Activated CD4-positive, alpha-beta T cell treated with anti-CD3 and anti-CD28 coated beads, Interleukin-2, amount 50 U/mL, for 16 hours (primary cell): ENCODE measurements around the gene CNR2.
"Not testable (repeated sequence)": the region's sequence is repeated elsewhere in the genome, so short reads cannot be mapped to it uniquely, and the experiment has no call there.

Experiments used
- DNase-seq: peaks from one replicate; pipeline ENCODE4 v3.0.0-alpha.2; 2020

The CNR2 gene

DNA sequence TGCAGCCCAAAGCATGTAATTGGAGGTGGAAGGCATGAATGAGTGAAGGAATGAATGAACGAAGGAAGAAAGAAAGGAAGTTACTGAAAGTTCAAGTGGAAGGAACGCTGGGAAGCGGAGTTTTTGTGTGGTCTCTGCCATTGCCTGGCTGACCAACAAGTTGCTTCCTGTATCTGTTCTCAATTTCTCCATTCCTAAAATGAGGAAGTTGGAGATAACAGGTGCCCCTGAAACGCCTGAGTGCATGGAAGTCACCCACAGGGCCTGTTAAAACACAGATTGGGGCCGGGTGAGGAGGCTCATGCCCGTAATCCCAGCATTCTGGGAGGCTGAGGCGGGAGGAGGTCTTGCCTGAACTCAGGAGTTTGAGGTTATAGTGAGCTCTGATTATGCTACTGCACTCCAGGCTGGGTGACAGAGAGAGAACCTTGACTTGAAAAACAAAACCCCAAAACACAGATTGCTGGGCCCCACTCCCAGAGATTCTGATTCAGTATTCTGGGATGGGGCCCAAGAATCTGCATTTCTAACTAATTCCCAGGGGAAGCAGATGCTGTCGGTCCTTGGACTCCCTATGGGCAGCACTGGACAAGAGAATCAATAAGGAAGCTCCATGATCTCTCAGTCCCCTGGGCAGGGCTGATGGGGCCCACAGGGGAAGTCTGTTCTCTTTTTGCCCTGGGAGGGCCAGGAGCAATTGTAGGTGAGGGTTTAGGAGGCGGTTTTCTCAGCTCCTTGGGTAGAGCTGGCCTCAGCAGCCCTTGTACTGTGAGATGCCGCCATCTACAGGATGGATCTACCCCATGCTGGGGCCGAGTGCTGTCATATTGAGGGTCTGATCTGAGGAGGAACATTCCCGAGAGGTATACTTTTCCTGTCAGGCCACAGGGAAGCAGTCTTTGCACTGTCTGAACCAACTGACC, 3.3 kb upstream of the CNR2 start:
- peak; percentile 67 for DNase-seq

DNA sequence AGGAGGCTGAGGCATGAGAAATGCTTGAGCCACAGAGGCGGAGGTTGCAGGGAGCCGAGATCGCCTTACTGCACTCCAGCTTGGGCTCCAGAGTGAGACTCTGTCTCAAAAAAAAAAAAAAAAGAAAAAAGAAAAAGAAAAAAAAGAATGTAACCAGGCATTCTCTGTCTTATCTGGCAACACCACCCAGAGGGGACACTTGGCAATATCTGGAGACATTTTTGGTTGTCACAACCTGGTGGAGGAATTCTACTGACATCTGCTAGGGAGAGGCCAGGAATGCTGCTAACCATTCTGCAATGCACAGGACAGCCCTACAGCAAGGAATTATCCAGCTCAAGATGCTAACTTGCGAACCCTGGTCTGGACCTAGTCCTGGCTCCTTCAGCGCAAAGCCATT, 2.3 kb upstream of the CNR2 start:
- DNase-seq, result no peak

DNA sequence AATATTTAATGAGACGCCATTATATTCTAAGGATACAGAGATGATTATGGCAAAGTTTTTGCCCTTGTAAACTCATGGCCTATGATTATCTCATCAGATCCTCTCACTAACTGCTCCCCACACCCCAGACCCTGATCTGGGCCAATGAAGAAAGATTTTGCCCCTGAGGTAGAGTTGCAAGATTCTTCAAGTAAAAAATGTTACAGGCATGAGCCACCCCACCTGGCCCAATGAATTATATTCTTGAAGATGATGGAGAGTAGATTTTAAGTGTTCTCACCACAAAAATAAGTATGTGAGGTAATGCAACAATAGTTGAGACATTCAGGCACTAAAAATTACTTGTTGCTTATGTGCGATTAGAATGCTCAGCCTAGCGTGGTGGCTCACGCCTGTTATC, 1.8 kb upstream of the CNR2 start:
- no peak for DNase-seq

DNA sequence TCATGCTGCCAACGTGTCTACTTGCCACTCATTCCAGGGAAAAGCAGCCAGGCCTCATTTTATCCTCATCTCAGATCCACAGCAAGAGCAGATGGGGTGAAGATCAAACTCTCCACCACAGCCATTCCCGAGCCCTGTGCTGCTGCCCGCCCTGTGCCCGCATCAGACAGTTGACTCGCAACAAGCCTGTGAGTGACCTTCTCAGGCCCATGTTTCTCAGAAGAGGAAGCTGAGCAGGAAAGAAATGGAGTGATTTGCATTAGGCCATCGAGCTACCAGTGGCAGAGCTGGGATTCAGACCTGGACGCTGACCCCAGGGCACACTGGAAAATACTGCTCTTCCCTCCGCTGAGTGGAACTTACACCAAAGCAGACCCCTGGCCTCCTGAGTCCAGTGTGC, 1.2 kb downstream of the CNR2 start:
- DNase-seq, result no peak

DNA sequence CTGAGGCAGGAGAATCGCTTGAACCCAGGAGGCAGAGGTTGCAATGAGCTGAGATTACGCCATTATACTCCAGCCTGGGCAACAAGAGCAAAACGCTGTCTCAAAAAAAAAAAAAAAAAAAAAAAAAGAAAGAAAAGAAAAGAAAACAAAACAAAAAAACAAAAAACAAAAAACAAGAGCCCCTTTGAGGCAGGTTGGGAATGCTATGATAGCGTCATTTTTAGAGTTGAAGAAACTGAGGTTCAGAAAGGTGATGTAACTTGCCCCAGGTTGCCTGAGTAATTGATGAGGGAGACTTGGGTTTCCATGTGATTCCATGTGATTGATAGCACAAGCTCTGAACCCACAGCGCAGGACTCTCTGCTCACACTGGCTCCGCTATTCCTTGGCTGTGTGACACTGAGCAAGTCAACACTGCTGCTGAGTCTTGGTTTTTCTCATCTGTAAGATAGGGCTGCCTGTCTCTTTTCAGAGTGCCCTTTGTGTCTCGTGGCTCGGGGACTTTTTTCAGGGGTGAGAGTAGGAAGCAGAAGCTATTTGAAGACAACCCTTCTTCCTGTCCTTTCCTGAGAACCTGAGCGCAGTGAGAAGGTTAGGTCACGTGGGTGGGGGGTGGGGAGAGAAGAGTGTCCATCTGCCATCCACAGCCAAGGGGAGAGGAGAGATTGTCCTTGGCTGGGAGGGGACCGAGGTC, 2.5 kb downstream of the CNR2 start:
- DNase-seq, result no peak

DNA sequence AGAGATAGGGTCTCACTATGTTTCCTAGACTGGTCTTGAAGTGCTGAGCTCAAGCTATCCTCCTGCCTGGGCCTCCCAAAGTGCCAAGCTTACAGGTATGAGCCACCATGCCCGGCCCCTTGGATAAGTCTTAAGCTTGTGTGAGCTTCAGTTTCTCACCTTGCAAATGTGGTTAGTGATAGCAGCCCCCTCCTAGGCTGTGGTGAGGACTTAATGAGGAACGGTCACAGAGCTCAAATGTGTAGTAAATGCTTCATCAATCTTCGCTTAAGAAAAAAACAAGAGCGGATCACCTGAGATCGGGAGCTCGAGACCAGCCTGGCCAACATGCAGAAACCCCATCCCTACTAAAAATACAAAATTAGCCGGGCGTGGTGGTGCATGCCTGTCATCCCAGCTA, 3.0 kb downstream of the CNR2 start:
- DNase-seq, result no peak

DNA sequence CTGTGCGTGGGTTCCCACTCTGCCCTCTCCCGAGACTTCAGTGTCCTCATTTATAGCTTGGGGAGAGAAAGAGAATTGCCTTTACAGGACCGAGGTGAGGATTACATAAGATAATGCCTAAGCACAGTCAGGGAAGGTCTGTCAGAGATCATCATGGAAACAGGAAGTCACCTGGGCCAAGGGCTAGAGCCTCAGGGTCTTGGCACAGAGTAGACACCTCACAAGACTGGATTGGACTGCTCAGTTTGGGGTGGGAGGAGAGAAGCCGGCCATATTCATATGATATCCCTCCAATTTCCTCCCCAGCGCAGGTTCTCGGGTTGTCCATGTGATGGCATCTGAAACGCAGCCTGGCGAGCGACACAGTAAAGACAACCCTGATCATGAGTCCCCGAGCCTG, 3.8 kb downstream of the CNR2 start:
- no peak for DNase-seq

DNA sequence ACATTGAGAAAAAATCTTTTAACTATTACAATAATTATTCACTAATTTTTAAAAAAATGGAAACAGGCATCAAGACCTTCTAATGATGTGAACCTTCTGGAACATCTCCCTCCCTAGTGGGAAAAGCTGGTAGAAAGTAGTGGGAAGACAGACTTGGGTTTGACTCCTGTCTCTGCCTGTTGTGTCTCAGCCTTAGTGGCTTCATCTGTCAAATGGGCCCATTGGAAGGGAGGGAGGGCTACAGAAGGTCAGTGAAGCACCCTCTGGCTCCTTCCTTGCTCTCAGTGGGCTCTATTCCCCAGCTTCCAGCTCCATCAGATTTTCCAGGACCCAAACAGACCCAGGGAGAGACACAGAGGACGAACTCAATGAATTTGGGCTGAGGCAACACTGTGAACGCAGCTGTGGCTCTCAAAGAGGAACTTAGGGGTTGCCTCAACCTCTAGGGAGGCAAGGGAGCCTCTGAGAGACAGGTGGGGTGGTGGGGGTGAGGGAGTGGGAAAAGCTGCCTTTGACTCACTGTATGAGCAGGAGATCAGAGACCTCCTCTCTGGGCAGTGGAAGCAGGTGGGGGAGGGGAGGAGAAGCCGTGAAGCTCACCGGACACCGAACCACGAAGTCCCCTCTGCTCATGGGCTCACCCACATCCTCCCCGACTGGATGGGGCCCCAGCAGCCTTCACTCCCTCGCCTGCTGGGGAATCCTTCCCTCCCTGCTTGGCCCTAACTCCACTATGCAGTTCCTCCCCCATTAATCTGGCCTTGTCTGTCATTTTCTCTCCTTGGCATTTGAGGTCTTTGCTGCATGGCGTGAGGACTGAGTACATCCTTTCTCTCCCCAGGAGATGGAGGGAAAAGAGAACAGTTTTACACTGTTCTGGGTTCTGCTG, 4.5 kb downstream of the CNR2 start:
- DNase-seq, result peak; percentile 23

DNA sequence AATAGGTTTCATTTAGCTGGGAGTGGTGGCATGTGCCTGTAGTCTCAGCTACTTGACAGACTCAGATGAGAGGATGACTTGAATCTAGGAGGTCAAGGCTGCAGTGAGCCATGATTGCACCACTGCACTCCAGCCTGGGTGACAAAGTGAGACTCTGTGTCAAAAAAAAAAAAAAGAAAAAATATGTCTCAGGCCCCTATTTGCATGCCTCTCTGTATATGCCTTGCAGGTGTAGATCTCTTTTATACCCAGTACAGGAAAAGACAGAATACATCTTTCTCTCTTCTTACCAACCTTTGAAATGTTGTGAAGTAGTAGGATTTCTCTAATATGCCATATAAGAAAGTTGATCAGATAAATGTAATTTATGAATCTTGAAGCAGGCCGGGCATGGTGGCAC, 6.4 kb downstream of the CNR2 start:
- no peak for DNase-seq

DNA sequence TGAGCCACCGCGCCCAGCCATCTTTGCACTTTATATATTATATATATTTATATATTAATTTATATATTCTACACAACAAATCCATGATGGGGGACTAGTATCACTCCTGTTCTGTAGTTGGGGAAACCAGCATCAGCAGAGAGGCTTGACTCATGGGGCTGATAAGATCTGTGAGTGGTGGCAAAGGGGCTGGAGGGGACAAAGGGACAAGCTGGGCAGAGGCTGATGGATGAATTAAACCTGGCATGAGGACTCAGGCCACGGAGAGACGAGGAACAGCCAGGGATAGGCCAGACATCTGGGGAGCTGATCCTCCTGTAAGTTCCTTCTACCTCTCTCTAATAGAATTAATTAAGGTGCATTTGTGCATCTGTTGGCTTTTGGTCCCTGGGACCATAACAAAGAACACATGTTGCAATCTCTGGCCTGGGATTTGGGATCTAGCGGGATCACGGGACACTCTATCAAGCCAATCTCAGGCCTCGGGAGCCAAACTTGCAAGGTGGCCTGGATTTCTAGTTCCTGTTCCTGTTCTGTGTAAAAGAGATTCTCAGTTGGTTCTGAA, 7.6 kb downstream of the CNR2 start:
- no peak for DNase-seq

DNA sequence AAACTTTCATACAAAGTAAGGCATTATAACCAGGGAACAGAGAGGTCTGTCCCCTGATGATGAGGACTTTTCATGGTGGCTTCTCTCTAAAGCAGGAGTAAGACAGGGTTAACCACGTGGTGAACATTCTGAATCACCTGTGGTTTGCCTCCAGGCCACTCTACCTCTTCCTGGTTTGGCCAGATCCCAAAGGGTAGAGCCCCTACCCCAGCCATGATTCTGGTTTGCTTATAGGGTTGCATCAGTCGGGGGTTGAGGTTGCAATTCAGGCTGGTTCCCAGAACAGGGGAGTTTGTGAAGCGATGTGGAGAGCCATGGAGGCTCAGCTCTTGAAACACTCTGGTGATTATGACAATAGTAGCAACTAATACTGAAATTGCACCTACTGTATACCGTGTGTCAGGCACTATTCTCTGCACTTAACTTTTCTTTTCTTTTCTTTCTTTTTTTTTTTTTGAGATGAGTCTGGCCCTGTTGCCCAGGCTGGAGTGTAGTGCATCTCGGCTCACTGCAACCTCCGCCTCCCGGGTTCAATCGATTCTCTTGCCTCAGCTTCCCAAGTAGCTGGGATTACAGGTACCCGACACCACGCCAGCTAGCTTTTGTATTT, 8.3 kb downstream of the CNR2 start:
- DNase-seq, result peak; percentile 87

DNA sequence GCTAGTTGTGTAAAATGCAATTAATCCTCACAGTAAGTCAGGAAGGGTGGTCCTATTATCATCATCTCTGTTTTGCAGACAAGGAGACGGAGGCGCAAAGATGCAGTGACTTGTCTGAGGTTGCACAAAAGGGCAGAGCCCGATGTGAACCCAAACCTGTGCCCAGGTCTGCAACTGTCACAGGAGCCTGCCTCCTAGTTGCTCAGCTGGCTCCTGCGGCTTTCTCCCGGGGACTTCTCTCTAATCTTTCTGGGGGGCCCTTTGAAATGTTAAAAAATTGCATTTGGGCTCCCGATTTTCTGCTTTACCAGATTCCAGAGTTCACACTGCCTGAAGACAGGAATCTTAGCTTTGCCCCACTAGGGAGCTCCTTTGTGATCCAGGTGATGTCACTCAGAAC, 9.4 kb downstream of the CNR2 start:
- DNase-seq, result no peak

DNA sequence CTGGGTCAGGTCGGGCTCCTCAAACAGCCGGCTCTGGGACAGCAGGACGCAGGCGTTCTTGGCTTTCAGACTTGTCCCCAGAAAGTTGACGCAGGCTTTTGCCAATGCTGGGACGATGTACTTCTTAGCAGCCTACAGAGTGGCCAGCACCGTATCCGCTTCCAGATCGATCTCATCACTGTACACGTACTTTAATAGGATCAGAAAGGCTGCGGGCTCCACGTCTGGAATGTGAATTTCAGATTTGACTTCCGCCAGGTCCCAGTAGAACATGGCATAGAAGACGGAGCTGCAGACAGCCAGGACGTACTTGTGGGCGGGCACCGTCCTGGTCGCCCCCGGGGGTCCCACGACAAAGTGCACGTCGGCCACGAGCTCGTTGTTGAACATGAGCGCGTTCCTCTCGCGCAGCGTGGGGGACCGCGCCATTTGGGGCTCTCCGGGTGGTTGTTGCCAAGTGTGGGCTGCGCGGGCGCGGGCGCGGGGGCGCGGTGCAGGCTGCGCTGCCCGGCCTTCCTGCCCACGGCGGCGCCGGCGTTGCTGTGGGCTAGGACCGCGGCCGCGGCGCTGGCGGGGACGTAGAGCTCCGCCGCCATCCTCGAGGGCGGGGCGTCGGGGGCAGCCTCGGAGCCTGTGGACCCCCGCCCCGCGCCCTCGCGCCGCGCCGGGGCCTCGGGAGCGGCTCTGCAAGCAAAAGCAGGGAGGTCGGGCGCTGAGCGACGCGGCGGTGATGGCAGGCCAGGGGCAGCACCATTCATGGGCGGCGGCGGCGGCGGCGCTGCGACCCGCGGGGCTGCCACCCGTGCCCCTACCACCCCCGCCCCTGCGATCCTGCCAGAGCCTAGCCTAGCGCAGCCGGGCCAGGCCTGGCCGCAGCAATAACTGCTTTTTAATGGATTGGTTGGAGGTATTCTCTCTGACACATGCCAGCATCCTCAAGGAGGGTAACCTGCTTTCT, 10.6 kb downstream of the CNR2 start:
- no peak for DNase-seq

DNA sequence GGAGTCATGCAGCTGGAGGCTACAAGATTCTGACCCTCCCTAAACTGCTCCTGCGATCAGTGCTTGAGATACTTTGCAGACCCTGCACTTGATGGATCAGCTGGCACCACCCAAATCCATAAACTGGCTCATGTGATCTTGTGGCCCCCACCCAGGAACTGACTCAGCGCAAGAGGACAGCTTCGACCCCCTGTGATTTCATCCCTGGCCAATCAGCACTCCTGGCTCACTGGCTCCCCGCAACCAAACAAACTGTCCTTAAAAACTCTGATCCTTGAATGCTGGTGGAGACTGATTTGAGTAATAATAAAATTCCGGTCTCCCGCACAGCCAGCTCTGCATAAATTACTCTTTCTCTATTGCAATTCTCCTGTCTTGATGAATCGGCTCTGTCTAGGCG, 13.1 kb downstream of the CNR2 start:
- not testable (repeated sequence) for DNase-seq

DNA sequence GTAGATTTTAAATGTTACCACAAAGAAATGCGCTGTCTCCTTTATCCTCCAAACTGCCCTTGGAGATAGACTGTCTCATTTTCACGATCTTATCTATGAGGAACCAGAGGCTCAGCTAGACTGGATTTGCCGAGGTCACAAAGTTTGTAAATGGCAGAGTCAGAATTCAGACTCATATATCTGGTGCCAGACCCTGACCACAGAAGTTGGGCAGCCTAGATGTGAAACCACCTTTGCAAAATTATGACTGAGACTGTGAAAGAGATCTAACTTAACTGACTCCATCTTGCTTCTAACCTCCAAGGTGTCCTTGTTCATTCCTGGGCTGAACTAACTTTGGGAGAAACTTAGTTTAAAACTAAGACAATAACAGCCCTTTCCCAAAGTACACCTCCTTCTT, 14.1 kb downstream of the CNR2 start:
- peak; percentile 78 for DNase-seq

DNA sequence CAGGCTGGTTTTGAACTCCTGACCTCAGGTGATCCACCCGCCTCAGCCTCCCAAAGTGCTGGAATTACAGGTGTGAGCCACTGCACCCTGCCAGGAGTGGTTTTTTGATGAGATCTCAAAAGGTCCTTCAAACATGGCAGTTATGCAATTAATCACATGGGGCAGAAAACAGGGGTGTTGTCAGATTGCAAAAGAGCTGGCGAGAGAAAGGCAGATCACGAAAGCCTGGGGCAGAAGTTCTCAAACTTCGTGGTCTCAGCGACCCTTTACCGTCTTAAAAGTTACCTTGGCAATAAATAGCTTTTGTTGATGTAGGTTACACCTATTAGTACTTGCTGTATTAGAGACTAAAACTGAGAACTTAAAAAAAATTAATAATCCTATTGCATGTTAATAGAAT, 16.1 kb downstream of the CNR2 start:
- DNase-seq, result no peak

DNA sequence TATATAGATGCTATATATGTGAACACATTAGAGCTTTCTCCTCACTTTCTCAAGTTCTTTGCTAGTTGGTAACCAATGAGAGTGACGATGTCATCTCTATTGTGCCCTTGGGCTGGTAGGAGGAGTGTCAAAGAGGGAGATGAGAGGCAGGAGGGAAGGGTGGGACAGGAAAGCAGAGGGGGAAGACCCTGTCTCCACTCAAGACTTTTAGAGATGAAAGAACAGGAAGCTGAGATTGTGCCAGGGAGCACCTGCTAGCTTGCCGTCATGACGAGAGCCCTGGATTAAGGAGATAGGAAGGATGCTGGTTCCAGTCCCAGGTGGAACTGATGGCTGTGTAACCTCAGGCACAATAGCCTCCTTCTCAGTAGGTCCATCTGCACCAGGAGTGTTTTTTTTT, 16.7 kb downstream of the CNR2 start:
- DNase-seq, result no peak

DNA sequence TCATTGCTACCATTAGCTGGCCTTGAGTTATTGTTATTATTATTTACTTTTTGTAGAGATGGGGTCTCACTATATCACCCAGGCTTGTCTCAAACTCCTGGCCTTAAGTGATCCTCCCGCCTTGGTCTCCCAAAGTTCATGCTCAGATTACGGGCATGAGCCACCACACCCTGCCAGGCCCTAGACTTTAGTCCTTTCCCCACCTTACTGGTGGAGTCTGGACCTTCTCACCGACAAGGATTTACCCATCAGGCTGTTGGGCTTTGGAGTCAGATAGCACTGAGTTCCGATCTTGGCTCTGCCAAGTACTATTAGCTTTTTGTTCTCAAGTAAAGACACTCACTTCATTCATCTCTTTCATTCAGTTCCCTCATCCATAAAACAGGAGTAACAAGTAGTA, 17.2 kb downstream of the CNR2 start:
- no peak for DNase-seq

DNA sequence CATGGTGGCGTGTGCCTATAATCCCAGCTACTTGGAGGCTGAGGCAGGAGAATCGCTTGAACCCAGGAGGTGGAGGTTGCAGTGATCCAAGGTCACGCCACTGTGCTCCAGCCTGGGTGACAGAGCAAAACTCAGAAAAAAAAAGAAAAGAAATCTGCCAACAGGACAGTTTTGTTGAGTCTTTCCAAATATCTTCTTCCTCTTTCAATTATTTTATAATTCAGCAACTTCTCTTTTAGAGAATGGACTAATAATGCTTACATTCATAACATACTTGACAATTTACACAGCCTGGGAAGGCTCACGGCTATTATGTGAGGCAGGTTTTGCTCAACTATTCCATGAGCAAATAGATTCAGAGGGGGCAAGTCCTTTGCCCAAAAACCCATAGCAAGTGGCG, 18.1 kb downstream of the CNR2 start:
- no peak for DNase-seq

DNA sequence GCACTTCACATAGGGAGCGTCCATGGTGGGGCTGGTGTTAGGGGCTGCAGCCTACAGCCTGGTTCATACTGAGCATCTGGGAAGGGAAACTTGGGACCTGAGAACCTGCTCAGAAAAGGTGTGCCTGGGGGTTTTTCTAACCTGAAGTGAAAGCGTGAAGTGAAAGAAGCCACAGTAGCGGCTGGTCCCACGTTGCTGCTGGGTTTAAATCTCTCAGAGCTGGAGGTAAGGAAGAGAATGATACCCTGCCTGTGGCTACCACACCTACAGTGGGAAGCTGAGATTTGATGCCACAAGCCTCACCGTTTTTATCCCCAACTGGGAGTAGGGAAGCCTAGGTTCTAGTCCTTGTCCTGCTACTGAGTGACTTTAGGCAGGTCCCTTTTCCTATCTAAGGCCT, 24.1 kb downstream of the CNR2 start:
- DNase-seq, result no peak

DNA sequence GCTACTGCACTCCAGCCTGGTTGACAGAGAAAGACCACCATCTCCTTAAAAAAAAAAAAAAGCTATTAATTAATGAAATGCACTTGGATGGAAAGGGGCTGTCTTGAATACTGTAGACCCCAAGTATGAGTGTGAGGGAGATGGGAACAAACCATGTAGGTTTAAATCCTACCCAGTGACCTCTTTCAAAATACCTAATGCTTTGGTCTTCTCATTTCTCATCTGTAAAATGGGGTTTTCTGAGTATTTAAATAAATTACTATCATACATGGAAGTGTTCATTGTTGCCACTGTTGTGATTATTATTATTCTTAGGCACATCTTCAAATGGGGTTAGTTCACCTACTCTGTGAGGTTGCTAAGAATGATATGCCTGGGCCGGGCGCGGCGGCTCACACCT, 27.9 kb downstream of the CNR2 start:
- DNase-seq, result no peak
